Spleen (tissue), 11 donors: ENCODE measurements around the gene CPNE6. TPM values are rescaled to one million over a fixed set of nuclear protein-coding genes. Genes with fewer than 3 reads are reported as not detected.
A peak's percentile ranks its signal among the peaks of the same experiment; 100 is the strongest.

ENCODE experiments used
- DNase-seq: peaks from one replicate; pipeline ENCODE4 v3.0.0-alpha.2; 2020
- H3K27ac ChIP-seq, 8 donors: fragments of 200-600 bp; sonication (generic) in 7 of 8; 1 replicate in 4 of 8; 2 replicates in 4 of 8; pipeline versions ENCODE4 v1.5.0 to v1.8.0; 2016 to 2021; ENCODE audit warnings: inconsistent platforms in 4 of 8, mild to moderate bottlenecking in 4 of 8, moderate library complexity in 1 of 8
- H3K27me3 ChIP-seq, 7 donors: fragments of 200-600 bp; sonication (generic) in 6 of 7; replicated peaks in 1 of 7; 1 replicate in 4 of 7; 2 replicates in 3 of 7; pipeline versions ENCODE4 v1.5.0 to v1.8.0; 2016 to 2021; ENCODE audit warnings: inconsistent platforms in 3 of 7, mild to moderate bottlenecking in 1 of 7
- H3K36me3 ChIP-seq, 6 donors: fragments of 200-600 bp; sonication (generic) in 5 of 6; 1 replicate in 4 of 6; 2 replicates in 2 of 6; pipeline versions ENCODE4 v1.5.0 to v1.8.0; 2016 to 2021; ENCODE audit warnings: inconsistent platforms in 2 of 6
- H3K4me1 ChIP-seq, 6 donors: fragments of 200-600 bp; sonication (generic) in 5 of 6; 1 replicate in 3 of 6; 2 replicates in 3 of 6; pipeline versions ENCODE4 v1.5.0 to v1.8.0; 2016 to 2021; ENCODE audit warnings: inconsistent platforms in 3 of 6
- H3K4me3 ChIP-seq, 8 donors: fragments of 200-600 bp; sonication (generic) in 7 of 8; 1 replicate in 4 of 8; 2 replicates in 4 of 8; pipeline versions ENCODE4 v1.5.0 to v1.8.0; 2016 to 2021; ENCODE audit warnings: inconsistent platforms in 4 of 8, mild to moderate bottlenecking in 4 of 8, moderate library complexity in 2 of 8
- H3K9me3 ChIP-seq, 8 donors: fragments of 200-600 bp; sonication (generic) in 7 of 8; 1 replicate in 4 of 8; 2 replicates in 4 of 8; pipeline versions ENCODE4 v1.5.0 to v1.8.0; 2016 to 2021; ENCODE audit warnings: inconsistent platforms in 4 of 8
- POLR2A ChIP-seq, 3 donors: fragments of 450-650 bp; IDR thresholded peaks; one replicate each; pipeline ENCODE4 v1.5.1; 2017; ENCODE audit warnings: antibody characterized with exemption in 3 of 3, mild to moderate bottlenecking in 1 of 3
- POLR2AphosphoS5 ChIP-seq, 3 donors: sonication (generic); formaldehyde crosslinking; IDR thresholded peaks; one replicate each; pipeline ENCODE4 v1.5.1; 2017; ENCODE audit warnings: antibody characterized with exemption in 3 of 3
- WGBS, 5 donors: extraction: QIAGEN DNeasy Blood & Tissue Kit in 3 of 5; methylation state at CpG; one replicate each; pipeline versions ENCODE4 v1.1.5 to v1.1.7; 2013 to 2018; 5-methylcytosine and 5-hydroxymethylcytosine counted together
- intact Hi-C: fragments of 100-400 bp; cut with DNase I; formaldehyde crosslinking; loops from one replicate; pipeline ENCODE4 v1.15.0; 2023; ENCODE audit warnings: low total_unique reads
- polyA plus RNA-seq, 3 donors: library from polyadenylated mRNA; stranded (reverse); fragments of 200-250 nt; gene quantifications; one replicate each; pipeline ENCODE4 v1.2.1, GENCODE V29; 2013
- total RNA-seq, 7 donors: library from RNA; depleted of rRNA in 3 of 7; stranded (reverse); fragments of >200 nt in 3 of 7; fragmentation: NEBNext Ultra II Directional in 4 of 7; extraction: Animal tissue kit (Norgen Biotek cat#: 25700) in 4 of 7; gene quantifications; one replicate each; pipeline versions ENCODE4 v1.1.0 to v1.2.1, GENCODE V29; 2016 to 2021
- TF ChIP-seq, protein P1 (sequence below), 11 experiments: fragments of 200-600 bp in 7 of 11; fragments of 450-650 bp in 4 of 11; sonication (generic) in 4 of 11; IDR thresholded peaks in 8 of 11; conservative IDR thresholded peaks in 3 of 11; 1 replicate in 7 of 11; 2 replicates in 4 of 11; pipeline versions ENCODE4 v1.4.0 to v1.8.0; 2016 to 2021; ENCODE audit warnings: antibody characterized with exemption in 11 of 11, inconsistent platforms in 4 of 11, mild to moderate bottlenecking in 1 of 11
- donor health status: healthy with polysubstance abuse.
- donor health status: DM: no; HTN: no; CAD: no; lungs with moderate emphysema.
- donor health status: DM: no; HTN: no; CAD: no.
- donor health status: Bipolar disorder and iron deficiency.
- donor health status: healthy.
- donor health status: DM: no; HTN: no; CAD: no.
- donor health status: DM: yes; HTN: yes; CAD: no.

CPNE6 gene
- total and polyA plus RNA-seq, 10 donors: 0.03 to 0.13 TPM; not detected in 8

- H3K27me3 ChIP-seq: peaks cover 0 to 20% (median 0%) of the 10 kb centered on the region in 7 donors
- H3K27ac ChIP-seq: no peak overlapping the region
- no peaks in the 10 kb centered on the region for H3K36me3 ChIP-seq
- H3K9me3 ChIP-seq: no peaks in the 10 kb centered on the region
- intact Hi-C loops: no loop called here
- DNase-seq: peak; percentile 59
- WGBS, 5 donors: 60 to 97% (median 79%) methylated on average over 1 to 2 of the region's 2 CpGs
- no peak overlapping the region for H3K4me3 ChIP-seq
- TF ChIP-seq POLR2A (IDR thresholded peaks at IDR 0.05): no peak
- TF ChIP-seq, protein P1, sequence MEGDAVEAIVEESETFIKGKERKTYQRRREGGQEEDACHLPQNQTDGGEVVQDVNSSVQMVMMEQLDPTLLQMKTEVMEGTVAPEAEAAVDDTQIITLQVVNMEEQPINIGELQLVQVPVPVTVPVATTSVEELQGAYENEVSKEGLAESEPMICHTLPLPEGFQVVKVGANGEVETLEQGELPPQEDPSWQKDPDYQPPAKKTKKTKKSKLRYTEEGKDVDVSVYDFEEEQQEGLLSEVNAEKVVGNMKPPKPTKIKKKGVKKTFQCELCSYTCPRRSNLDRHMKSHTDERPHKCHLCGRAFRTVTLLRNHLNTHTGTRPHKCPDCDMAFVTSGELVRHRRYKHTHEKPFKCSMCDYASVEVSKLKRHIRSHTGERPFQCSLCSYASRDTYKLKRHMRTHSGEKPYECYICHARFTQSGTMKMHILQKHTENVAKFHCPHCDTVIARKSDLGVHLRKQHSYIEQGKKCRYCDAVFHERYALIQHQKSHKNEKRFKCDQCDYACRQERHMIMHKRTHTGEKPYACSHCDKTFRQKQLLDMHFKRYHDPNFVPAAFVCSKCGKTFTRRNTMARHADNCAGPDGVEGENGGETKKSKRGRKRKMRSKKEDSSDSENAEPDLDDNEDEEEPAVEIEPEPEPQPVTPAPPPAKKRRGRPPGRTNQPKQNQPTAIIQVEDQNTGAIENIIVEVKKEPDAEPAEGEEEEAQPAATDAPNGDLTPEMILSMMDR (IDR thresholded peaks at IDR 0.05 in 8 of 11, conservative IDR thresholded peaks at IDR 0.05 in 3 of 11): no peak
- no peak for TF ChIP-seq POLR2AphosphoS5 (IDR thresholded peaks at IDR 0.05)
- peaks cover 5 to 24% (median 6%) of the 10 kb centered on the region in 6 donors for H3K4me1 ChIP-seq
These were observed 14.1 kb upstream of the CPNE6 start for GRCh38 chr14:24057271-24057670.

DNA sequence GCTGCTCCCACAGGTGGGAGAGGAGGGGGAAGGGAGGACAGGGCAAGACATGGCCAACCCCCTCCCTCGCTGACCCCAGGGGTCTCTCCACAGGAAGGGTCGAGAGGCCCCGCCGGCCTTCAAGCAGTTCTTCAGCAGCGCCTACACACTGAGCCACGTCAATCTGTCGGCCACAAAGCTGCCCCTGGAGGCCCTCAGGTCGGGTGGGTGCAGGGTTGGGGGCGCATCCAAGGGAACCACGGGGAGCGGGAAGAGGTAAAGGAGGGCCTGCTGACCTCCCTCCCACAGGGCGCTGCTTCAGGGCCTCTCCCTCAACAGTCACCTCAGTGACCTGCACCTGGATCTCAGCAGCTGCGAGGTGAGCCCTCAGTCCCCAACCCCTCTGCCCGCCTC lies 13.5 kb upstream of the CPNE6 start:
- no peaks in the 10 kb centered on the region for H3K9me3 ChIP-seq
- DNase-seq: no peak
- 56 to 83% (median 77%) methylated on average over 10 to 14 of the region's 14 CpGs for WGBS, 5 donors

GRCh38 chr14:24058260-24058950 lies 13.0 kb upstream of the CPNE6 start:
- WGBS, 5 donors: 52 to 74% (median 65%) methylated on average over 5 to 7 of the region's 7 CpGs
- no peak overlapping the region for H3K4me3 ChIP-seq
- no peaks in the 10 kb centered on the region for H3K9me3 ChIP-seq
- no peaks in the 10 kb centered on the region for H3K36me3 ChIP-seq
- no peak for TF ChIP-seq POLR2AphosphoS5 (IDR thresholded peaks at IDR 0.05)
- TF ChIP-seq, protein P1 (IDR thresholded peaks at IDR 0.05 in 8 of 11, conservative IDR thresholded peaks at IDR 0.05 in 3 of 11): peak; percentile 66 to 97 (median 89)
- peak; percentile 73 for DNase-seq
- H3K27me3 ChIP-seq: peaks cover 0 to 8% (median 0%) of the 10 kb centered on the region in 7 donors
- H3K4me1 ChIP-seq: peaks cover 0 to 13% (median 0%) of the 10 kb centered on the region in 6 donors
- intact Hi-C loops: no loop called here
- H3K27ac ChIP-seq: no peak overlapping the region

More for the DNA sequence above, 13.5 kb upstream of the CPNE6 start:
- no peak overlapping the region for H3K4me3 ChIP-seq
- H3K4me1 ChIP-seq: peaks cover 0 to 18% (median under 1%) of the 10 kb centered on the region in 6 donors
- H3K27ac ChIP-seq: no peak overlapping the region
- intact Hi-C loops: no loop called here
- H3K36me3 ChIP-seq: no peaks in the 10 kb centered on the region
- TF ChIP-seq POLR2A (IDR thresholded peaks at IDR 0.05) (no peak), POLR2AphosphoS5 (IDR thresholded peaks at IDR 0.05) (no peak)
- TF ChIP-seq, protein P1 (IDR thresholded peaks at IDR 0.05 in 8 of 11, conservative IDR thresholded peaks at IDR 0.05 in 3 of 11): no peak
- peaks cover 0 to 14% (median 0%) of the 10 kb centered on the region in 7 donors for H3K27me3 ChIP-seq

GRCh38 chr14:24058951-24059475 lies 12.3 kb upstream of the CPNE6 start:
- peaks cover 0 to 4% (median 0%) of the 10 kb centered on the region in 7 donors for H3K27me3 ChIP-seq
- no peak for TF ChIP-seq POLR2A (IDR thresholded peaks at IDR 0.05)
- TF ChIP-seq, protein P1 (IDR thresholded peaks at IDR 0.05 in 8 of 11, conservative IDR thresholded peaks at IDR 0.05 in 3 of 11): no peak
- TF ChIP-seq POLR2AphosphoS5 (IDR thresholded peaks at IDR 0.05): no peak
- H3K9me3 ChIP-seq: no peaks in the 10 kb centered on the region
- H3K36me3 ChIP-seq: no peaks in the 10 kb centered on the region
- no peak overlapping the region for H3K4me3 ChIP-seq
- no peak for DNase-seq
- intact Hi-C loops: no loop called here
- no peak overlapping the region for H3K27ac ChIP-seq
- H3K4me1 ChIP-seq: peaks cover 0 to 10% (median 0%) of the 10 kb centered on the region in 6 donors
- WGBS, 5 donors: 89 to 93% (median 91%) methylated on average over 9 to 10 of the region's 10 CpGs
